ENCODE measurements around the gene PPP1R26.

DNA sequence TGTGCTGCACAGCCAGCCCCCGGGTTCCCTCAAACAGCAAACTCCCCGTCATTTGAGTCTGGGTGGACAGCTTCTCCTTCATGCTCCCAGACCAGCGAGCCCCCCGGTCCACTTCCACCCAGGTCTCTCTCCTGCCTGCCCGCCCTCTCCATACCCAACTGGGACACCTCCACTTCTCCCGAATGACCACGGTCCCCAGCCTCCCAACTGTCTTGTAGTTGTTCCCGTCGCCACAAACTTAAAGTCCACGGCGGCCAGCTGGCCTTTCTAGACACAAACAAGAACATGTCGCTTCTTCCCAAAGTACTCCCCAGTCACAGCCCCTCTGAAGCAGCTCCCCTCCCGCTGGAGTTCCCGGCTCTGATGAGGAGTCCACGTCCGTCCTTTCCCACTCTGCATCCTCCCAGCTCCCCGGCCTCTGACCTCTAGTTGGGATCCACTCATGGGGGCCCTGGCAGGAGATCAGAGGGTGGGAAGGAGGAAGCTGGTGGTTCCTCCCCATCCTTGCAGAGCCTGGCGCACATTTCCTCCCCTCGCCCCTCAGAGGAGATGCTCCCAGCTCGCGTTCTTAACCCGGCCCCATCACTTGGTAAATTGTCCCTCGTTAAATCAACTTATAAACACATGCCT is 24.1 kb upstream of the PPP1R26 start:
- TF ChIP-seq, protein P1, sequence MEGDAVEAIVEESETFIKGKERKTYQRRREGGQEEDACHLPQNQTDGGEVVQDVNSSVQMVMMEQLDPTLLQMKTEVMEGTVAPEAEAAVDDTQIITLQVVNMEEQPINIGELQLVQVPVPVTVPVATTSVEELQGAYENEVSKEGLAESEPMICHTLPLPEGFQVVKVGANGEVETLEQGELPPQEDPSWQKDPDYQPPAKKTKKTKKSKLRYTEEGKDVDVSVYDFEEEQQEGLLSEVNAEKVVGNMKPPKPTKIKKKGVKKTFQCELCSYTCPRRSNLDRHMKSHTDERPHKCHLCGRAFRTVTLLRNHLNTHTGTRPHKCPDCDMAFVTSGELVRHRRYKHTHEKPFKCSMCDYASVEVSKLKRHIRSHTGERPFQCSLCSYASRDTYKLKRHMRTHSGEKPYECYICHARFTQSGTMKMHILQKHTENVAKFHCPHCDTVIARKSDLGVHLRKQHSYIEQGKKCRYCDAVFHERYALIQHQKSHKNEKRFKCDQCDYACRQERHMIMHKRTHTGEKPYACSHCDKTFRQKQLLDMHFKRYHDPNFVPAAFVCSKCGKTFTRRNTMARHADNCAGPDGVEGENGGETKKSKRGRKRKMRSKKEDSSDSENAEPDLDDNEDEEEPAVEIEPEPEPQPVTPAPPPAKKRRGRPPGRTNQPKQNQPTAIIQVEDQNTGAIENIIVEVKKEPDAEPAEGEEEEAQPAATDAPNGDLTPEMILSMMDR (IDR thresholded peaks at IDR 0.05), result no peak
- TF ChIP-seq POLR2A (IDR thresholded peaks at IDR 0.05), result no peak
